Measurements from ENCODE around the gene APOBEC3C. TPM values are rescaled to one million over a fixed set of nuclear protein-coding genes. Genes with fewer than 3 reads are reported as not detected.
"Not testable (repeated sequence)": the region's sequence is repeated elsewhere in the genome, so short reads cannot be mapped to it uniquely, and the experiment has no call there.

The APOBEC3C gene
- total RNA-seq, 1 donor: 18.9 TPM

DNA sequence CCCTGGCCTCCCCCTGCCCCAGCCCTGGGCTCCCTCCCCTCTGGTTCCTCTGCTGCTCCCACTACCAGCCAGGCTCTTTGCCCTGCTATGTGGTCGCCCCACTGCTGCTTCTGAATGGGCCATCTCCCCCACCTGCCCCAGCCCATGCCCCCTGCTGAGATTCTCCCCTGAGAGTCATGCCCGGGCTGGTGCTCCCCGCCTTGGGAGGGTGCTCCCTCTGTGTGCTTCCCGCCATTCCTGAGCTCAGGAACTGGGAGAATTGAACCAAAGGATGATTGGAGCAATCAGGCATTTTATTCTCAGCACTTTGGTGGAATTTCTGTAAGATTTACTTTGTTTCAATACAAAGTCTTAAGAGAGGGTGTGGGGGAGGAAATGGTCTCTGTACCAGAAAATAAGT, 13.7 kb downstream of the APOBEC3C start:
- H3K4me3 ChIP-seq (ENCODE audit: low read depth, low read length): no peak overlapping the region
- no peak for DNase-seq (ENCODE audit: low read depth)
- TF ChIP-seq, protein P1, sequence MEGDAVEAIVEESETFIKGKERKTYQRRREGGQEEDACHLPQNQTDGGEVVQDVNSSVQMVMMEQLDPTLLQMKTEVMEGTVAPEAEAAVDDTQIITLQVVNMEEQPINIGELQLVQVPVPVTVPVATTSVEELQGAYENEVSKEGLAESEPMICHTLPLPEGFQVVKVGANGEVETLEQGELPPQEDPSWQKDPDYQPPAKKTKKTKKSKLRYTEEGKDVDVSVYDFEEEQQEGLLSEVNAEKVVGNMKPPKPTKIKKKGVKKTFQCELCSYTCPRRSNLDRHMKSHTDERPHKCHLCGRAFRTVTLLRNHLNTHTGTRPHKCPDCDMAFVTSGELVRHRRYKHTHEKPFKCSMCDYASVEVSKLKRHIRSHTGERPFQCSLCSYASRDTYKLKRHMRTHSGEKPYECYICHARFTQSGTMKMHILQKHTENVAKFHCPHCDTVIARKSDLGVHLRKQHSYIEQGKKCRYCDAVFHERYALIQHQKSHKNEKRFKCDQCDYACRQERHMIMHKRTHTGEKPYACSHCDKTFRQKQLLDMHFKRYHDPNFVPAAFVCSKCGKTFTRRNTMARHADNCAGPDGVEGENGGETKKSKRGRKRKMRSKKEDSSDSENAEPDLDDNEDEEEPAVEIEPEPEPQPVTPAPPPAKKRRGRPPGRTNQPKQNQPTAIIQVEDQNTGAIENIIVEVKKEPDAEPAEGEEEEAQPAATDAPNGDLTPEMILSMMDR (IDR thresholded peaks at IDR 0.05; ENCODE audit: insufficient read depth, low read length): no peak

DNA sequence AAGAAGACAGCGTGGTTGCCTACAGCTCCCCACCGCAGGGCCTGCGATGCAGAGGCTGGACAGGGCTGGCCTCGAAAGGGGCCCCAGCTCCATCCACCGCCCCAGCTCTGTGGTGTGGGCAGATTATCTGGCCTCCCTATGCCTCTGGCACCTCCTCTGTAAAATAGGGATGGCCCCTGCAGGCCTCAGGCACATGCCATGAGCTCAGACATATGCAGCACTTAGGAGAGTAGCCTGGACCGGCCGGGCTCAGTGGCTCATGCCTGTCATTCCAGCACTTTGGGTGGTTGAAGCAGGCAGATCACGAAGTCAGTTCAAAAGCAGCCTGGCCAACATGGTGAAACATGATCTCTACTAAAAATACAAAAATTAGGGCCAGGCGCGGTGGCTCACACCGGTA, 14.2 kb downstream of the APOBEC3C start:
- TF ChIP-seq, protein P1 (IDR thresholded peaks at IDR 0.05; ENCODE audit: insufficient read depth, low read length): no peak
- no peak for DNase-seq (ENCODE audit: low read depth)
- no peak overlapping the region for H3K4me3 ChIP-seq (ENCODE audit: low read depth, low read length)

DNA sequence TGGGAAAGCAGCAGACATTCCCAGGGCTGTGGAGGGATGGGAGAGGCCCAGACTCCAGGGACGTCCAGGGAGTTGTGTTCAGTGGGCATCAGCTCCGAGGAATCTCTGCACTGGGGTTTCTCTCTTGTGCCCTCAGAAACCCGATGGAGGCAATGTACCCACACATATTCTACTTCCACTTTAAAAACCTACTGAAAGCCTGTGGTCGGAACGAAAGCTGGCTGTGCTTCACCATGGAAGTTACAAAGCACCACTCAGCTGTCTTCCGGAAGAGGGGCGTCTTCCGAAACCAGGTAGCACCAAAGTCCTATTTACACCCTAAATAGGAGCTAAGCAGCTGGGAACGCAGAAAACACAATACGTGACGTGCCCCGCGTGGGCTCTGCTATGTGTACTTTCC, 15.2 kb downstream of the APOBEC3C start:
- no peak for DNase-seq (ENCODE audit: low read depth)
- TF ChIP-seq, protein P1 (IDR thresholded peaks at IDR 0.05; ENCODE audit: insufficient read depth, low read length): no peak
- no peak overlapping the region for H3K4me3 ChIP-seq (ENCODE audit: low read depth, low read length)

DNA sequence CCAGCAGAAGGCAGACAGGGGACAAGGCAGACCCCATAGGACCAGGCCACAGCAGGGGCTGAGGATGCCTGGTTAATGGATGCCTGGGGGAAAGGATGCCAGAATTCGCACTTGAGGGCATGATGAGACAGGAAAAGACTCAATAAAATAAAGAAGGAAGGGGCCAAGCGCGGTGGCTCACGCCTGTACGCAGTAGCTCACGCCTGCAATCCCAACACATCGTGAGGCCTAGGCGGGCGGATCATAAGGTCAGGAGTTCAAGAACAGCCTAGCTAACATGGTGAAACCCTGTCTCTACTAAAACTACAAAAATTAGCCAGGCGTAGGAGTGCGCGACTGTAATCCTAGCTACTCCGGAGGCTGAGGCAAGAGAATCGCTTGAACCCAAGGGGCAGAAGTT, 16.6 kb downstream of the APOBEC3C start:
- TF ChIP-seq, protein P1 (IDR thresholded peaks at IDR 0.05; ENCODE audit: insufficient read depth, low read length): no peak
- H3K4me3 ChIP-seq (ENCODE audit: low read depth, low read length): no peak overlapping the region
- no peak for DNase-seq (ENCODE audit: low read depth)

DNA sequence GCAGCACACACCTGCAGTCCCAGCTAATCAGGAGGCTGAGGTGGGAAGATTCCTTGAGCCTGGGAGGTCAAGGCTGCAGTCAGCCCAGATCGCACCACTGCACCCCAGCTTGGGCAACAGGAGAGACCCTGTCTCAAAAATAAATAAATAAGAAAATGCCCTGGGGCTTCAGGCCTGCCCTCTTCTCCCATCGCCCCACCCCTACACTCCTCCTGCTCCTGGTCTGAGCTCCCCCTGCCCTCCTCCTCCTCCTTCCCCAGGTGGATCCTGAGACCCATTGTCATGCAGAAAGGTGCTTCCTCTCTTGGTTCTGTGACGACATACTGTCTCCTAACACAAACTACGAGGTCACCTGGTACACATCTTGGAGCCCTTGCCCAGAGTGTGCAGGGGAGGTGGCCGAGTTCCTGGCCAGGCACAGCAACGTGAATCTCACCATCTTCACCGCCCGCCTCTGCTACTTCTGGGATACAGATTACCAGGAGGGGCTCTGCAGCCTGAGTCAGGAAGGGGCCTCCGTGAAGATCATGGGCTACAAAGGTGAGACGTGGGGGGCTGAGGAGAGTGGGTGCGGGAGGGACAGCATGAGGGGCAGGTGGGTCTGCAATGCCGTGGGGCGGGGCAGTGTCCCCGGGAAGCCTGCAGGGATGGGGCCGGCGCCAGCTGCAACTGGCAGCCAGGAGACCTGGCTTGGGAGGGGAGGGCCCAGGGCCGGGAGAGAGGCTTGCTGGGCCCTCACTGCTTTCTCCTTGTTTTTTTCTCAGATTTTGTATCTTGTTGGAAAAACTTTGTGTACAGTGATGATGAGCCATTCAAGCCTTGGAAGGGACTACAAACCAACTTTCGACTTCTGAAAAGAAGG, 17.6 kb downstream of the APOBEC3C start:
- DNase-seq (ENCODE audit: low read depth): not testable (repeated sequence)

DNA sequence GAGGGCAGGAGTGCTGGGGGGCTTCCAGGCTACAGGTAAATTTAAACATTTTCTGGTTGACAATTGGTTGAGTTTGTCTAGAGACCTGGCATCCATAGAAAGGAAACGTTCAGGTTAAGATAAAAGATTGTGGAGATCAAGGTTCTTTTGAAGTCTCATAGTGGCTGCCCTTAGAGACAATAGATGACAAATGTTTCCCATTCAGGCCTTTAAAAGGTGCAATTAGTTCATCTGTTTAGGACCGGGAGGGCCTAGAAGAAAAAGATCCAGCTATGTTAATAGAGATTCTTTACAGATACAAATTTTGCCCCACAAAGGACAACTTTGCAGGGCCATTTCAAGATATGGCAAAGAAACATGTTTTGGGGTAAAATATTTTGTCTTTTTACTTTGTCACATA, 23.0 kb downstream of the APOBEC3C start:
- not testable (repeated sequence) for DNase-seq (ENCODE audit: low read depth); H3K4me3 ChIP-seq (ENCODE audit: low read depth, low read length)

More for the DNA sequence above, 17.6 kb downstream of the APOBEC3C start:
- H3K4me3 ChIP-seq (ENCODE audit: low read depth, low read length): not testable (repeated sequence)

DNA sequence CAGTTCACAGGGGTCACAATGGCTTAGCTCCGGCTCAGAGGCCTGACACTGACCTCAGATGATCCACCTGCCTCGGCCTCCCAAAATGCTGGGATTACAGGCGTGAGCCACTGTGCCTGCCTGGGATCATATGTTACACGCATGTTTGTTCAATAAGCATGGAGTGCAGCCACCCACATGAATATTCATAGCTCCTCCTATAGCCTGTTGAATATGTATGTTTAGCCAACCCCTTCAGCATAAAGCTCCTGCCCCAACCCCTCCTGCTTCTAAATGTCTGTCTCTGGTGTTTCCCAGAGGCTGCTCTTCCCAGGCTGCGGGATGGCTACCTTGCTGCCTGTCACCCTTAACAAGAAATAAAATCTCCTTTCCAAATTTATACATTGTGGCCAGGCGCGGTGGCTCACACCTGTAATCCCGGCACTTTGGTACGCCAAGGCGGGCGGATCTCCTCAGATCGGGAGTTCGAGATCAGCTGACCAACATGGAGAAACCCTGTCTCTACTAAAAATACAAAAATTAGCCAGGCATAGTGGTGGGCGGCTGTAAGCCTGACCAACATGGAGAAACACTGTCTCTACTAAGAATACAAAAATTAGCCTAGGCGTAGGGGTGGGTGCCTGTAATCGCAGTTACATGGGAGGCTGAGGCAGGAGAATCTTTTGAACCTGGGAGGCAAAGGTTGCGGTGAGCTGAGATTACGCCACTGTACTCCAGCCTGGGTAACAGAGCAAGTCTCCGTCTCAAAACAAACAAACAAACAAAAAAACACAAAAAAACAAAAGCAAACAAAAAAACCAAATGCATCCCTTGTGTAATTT, 25.5 kb downstream of the APOBEC3C start:
- TF ChIP-seq, protein P1 (IDR thresholded peaks at IDR 0.05; ENCODE audit: insufficient read depth, low read length): no peak
- no peak for DNase-seq (ENCODE audit: low read depth)
- H3K4me3 ChIP-seq (ENCODE audit: low read depth, low read length): no peak overlapping the region

DNA sequence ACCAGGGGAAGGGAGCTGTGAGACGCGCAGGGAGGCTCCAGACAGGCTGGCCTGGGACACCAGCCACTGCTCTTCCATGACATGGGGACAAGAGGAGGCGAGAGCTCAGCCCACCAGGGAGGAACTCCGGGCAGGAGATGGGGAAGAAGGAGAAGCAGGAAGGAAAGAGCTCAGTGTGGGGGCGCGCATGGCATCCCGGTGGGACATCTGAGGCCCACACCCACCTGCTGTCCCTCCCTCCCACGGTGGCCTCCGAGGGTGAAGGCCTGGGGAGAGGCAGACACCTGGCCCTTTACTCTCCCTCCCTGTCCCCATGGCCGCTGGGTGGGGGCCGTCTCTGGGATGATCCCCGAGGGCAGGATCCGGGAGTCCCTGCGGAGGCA, 26.1 kb downstream of the APOBEC3C start:
- DNase-seq (ENCODE audit: low read depth): not testable (repeated sequence)

More for the DNA sequence above, 26.1 kb downstream of the APOBEC3C start:
- peak overlapping the region; percentile 41 for H3K4me3 ChIP-seq (ENCODE audit: low read depth, low read length)

All from fibroblast of the aortic adventitia (primary cell).